ENCODE data around the gene LRP1B. TPM values are rescaled to one million over a fixed set of nuclear protein-coding genes. Genes with fewer than 3 reads are reported as not detected.

LRP1B gene
- polyA plus RNA-seq, 2 of the 4 experiments (the other 2 are of a cell fraction) = 0.03 TPM; not detected in 1

- POLR2A ChIA-PET = no interaction called here
Observed at GRCh38 chr2:142178604-142179003, 47.8 kb upstream of the LRP1B start.

GRCh38 chr2:142176941-142177340 is 46.1 kb upstream of the LRP1B start:
- no peak for ATAC-seq
- FAIRE-seq = no peak
- TF ChIP-seq NPAS2 (CRISPR knock-in tag; IDR thresholded peaks at IDR 0.05; ENCODE audit: borderline replicate concordance) = no peak
- TF ChIP-seq ZC3H11A (IDR thresholded peaks at IDR 0.05) = no peak
- no peak for TF ChIP-seq SREBF2 (IDR thresholded peaks at IDR 0.05)
- no peak for TF ChIP-seq RARB (CRISPR knock-in tag; IDR thresholded peaks at IDR 0.05)
- TF ChIP-seq RAD21 (conservative IDR thresholded peaks at IDR 0.05 in 1 of 2, IDR thresholded peaks at IDR 0.05 in 1 of 2) = no peak
- no peak for TF ChIP-seq HDAC2 (IDR thresholded peaks at IDR 0.05)
- TF ChIP-seq BHLHE40 (IDR thresholded peaks at IDR 0.05; ENCODE audit: low read depth, low read length) = no peak
- TF ChIP-seq ZNF302 (CRISPR knock-in tag; IDR thresholded peaks at IDR 0.05) = no peak
- TF ChIP-seq RCOR1 (IDR thresholded peaks at IDR 0.05; ENCODE audit: low read depth, low read length) = no peak
- TF ChIP-seq JUN (IDR thresholded peaks at IDR 0.05) = no peak
- no peak for TF ChIP-seq EHF (CRISPR knock-in tag; IDR thresholded peaks at IDR 0.05)
- Histone ChIP-seq H3K4me2 (no peak overlapping the region), H3K4me1 (0 out of 3 replicates have a peak, but pooled peaks cover 3% of the 10 kb centered on the region), H3K27ac (no peak overlapping the region), H3K4me3 (no peak overlapping the region), H3K9me3 (no peaks in the 10 kb centered on the region)
- 88% methylated on average over 1 of the region's 1 CpG for WGBS (ENCODE audit: missing lambda C conversion rate)
- no peak for DNase-seq (ENCODE audit: low read depth in 1 of 2, low spot score in 1 of 2)
- ChIA-PET POLR2A (no interaction called here), CTCF (no interaction called here)

More at GRCh38 chr2:142178604-142179003, 47.8 kb upstream of the LRP1B start:
- no peak overlapping the region for H3K4me2 ChIP-seq
- H3K4me3 ChIP-seq = no peak overlapping the region
- no peak overlapping the region for H3K27ac ChIP-seq
- ATAC-seq = no peak
- no peaks in the 10 kb centered on the region for H3K9me3 ChIP-seq
- DNase-seq (ENCODE audit: low read depth in 1 of 2, low spot score in 1 of 2) = no peak
- CTCF ChIA-PET = no interaction called here
- 87% methylated on average over 1 of the region's 1 CpG for whole genome bisulfite sequencing (ENCODE audit: missing lambda C conversion rate)
- 0 out of 3 replicates have a peak, but pooled peaks cover 3% of the 10 kb centered on the region for H3K4me1 ChIP-seq
- no peak for FAIRE-seq
- no peak for TF ChIP-seq CBX2 (IDR thresholded peaks at IDR 0.05; ENCODE audit: borderline replicate concordance, low read depth)
- TF ChIP-seq, protein P1, sequence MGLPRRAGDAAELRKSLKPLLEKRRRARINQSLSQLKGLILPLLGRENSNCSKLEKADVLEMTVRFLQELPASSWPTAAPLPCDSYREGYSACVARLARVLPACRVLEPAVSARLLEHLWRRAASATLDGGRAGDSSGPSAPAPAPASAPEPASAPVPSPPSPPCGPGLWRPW (IDR thresholded peaks at IDR 0.05) = no peak
- no peak for TF ChIP-seq PHF8 (IDR thresholded peaks at IDR 0.05; ENCODE audit: borderline replicate concordance, low read depth)
- TF ChIP-seq NPAS2 (CRISPR knock-in tag; IDR thresholded peaks at IDR 0.05; ENCODE audit: borderline replicate concordance) = no peak
- TF ChIP-seq ELK1 (IDR thresholded peaks at IDR 0.05; ENCODE audit: low read depth, low read length) = no peak
- no peak for TF ChIP-seq KDM1A (IDR thresholded peaks at IDR 0.05; ENCODE audit: low read depth)
- TF ChIP-seq NR3C1 (IDR thresholded peaks at IDR 0.05) = no peak
- TF ChIP-seq JUNB (IDR thresholded peaks at IDR 0.05) = no peak
- TF ChIP-seq RAD21 (conservative IDR thresholded peaks at IDR 0.05 in 1 of 2, IDR thresholded peaks at IDR 0.05 in 1 of 2) = no peak
- no peak for TF ChIP-seq RFX5 (IDR thresholded peaks at IDR 0.05)
- no peak for TF ChIP-seq SREBF2 (IDR thresholded peaks at IDR 0.05)
- TF ChIP-seq, protein P2, sequence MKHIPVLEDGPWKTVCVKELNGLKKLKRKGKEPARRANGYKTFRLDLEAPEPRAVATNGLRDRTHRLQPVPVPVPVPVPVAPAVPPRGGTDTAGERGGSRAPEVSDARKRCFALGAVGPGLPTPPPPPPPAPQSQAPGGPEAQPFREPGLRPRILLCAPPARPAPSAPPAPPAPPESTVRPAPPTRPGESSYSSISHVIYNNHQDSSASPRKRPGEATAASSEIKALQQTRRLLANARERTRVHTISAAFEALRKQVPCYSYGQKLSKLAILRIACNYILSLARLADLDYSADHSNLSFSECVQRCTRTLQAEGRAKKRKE (CRISPR knock-in tag; IDR thresholded peaks at IDR 0.05; ENCODE audit: low read depth) = no peak
- TF ChIP-seq, protein P3, sequence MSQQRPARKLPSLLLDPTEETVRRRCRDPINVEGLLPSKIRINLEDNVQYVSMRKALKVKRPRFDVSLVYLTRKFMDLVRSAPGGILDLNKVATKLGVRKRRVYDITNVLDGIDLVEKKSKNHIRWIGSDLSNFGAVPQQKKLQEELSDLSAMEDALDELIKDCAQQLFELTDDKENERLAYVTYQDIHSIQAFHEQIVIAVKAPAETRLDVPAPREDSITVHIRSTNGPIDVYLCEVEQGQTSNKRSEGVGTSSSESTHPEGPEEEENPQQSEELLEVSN (IDR thresholded peaks at IDR 0.05; ENCODE audit: borderline replicate concordance, low read depth) = no peak
- TF ChIP-seq EP300 (IDR thresholded peaks at IDR 0.05) = no peak
- TF ChIP-seq CEBPB (IDR thresholded peaks at IDR 0.05) = no peak

Data from A549 (cell line).